Adrenal gland (tissue), 5 donors: Measurements from ENCODE around the gene SLIT3.

Experiments used
- POLR2A ChIP-seq, 2 donors: fragments of 450-650 bp; IDR thresholded peaks; one replicate each; pipeline ENCODE4 v1.6.1; 2017; ENCODE audit warnings: antibody characterized with exemption in 2 of 2, mild to moderate bottlenecking in 2 of 2, moderate library complexity in 1 of 2
- TF ChIP-seq, protein P1 (sequence below), 6 experiments: fragments of 450-650 bp in 4 of 6; fragments of 200-600 bp in 2 of 6; sonication (generic) in 1 of 6; IDR thresholded peaks; 1 replicate in 5 of 6; 2 replicates in 1 of 6; pipeline versions ENCODE4 v1.5.1 to v1.8.0; 2016 to 2021; ENCODE audit warnings: antibody characterized with exemption in 6 of 6, mild to moderate bottlenecking in 2 of 6, moderate library complexity in 1 of 6
- donor health status: DM: no; HTN: no; CAD: no.

DNA sequence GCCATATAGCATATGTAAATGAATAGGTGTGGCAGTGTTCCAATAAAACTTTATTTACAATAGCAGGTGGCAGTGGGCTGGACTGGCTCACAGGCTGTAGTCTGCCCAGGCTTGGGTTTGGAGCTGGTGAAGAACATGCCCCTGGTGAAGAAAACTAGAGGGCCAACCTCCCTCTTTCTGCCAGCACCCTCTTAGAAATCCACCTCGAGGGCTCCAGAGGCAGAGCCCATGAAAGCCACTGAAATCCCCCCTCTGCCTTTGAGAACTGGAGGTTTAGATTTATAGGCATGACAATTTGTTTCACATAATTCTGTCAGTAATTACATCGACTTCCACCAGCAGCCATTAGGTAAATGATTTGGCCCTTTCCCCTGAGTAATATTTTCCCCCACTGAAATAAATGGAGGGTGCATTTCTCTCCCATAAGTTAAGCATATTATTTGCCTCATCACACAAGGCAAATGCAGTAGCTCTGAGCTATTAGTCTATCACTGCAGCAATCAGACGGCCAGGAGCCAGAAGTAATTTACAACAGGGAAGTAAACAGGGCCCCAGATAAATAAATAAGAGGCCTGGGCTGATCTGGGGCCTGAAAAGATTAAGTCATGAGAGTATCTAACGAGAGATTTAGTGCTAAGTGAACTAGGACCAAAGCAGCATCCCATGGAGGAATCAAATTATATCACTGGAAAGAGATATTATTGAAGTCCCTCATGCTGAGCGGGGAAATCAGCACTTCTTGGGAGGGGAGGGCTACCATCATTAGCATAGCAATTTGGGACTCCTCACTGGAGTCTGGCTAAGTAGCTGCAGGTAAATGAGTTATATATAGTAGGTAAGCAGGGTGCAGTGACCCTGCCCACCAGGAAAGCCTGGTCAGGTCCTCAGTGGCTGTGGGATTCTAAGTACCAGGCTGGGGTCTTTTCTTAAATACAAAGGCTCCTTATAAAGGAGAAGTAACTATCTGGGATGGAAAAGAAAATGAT, 123.9 kb downstream of the SLIT3 start:
- TF ChIP-seq, protein P1, sequence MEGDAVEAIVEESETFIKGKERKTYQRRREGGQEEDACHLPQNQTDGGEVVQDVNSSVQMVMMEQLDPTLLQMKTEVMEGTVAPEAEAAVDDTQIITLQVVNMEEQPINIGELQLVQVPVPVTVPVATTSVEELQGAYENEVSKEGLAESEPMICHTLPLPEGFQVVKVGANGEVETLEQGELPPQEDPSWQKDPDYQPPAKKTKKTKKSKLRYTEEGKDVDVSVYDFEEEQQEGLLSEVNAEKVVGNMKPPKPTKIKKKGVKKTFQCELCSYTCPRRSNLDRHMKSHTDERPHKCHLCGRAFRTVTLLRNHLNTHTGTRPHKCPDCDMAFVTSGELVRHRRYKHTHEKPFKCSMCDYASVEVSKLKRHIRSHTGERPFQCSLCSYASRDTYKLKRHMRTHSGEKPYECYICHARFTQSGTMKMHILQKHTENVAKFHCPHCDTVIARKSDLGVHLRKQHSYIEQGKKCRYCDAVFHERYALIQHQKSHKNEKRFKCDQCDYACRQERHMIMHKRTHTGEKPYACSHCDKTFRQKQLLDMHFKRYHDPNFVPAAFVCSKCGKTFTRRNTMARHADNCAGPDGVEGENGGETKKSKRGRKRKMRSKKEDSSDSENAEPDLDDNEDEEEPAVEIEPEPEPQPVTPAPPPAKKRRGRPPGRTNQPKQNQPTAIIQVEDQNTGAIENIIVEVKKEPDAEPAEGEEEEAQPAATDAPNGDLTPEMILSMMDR (IDR thresholded peaks at IDR 0.05), result no peak
- TF ChIP-seq POLR2A (IDR thresholded peaks at IDR 0.05), result no peak
